ENCODE data around the gene NUDT19. TPM values are rescaled to one million over a fixed set of nuclear protein-coding genes. Genes with fewer than 3 reads are reported as not detected.

Gene NUDT19
- total RNA-seq, 4 donors from 2014 or later: 7.4 to 16.6 (median 12.6) TPM

- no peak overlapping the region for H3K4me3 ChIP-seq
- H3K9me3 ChIP-seq: no peaks in the 10 kb centered on the region
- H3K36me3 ChIP-seq: no peaks in the 10 kb centered on the region
- DNase-seq: no peak
- H3K4me1 ChIP-seq: no peaks in the 10 kb centered on the region
- H3K27me3 ChIP-seq: no peaks in the 10 kb centered on the region
- TF ChIP-seq CTCF (IDR thresholded peaks at IDR 0.05) (no peak), POLR2A (IDR thresholded peaks at IDR 0.05) (no peak)
- no peak overlapping the region for H3K27ac ChIP-seq
These were observed 9.3 kb upstream of the NUDT19 start for GRCh38 chr19:32682317-32682716.

- DNase-seq: no peak
- no peaks in the 10 kb centered on the region for H3K27me3 ChIP-seq
- peaks cover 0 to 13% (median 2%) of the 10 kb centered on the region in 4 donors for H3K4me1 ChIP-seq
- H3K27ac ChIP-seq: no peak overlapping the region
- H3K4me3 ChIP-seq: no peak overlapping the region
- H3K36me3 ChIP-seq: no peaks in the 10 kb centered on the region
- TF ChIP-seq POLR2A (IDR thresholded peaks at IDR 0.05) (no peak), CTCF (IDR thresholded peaks at IDR 0.05) (no peak)
- H3K9me3 ChIP-seq: no peaks in the 10 kb centered on the region
These were observed 4.7 kb upstream of the NUDT19 start for GRCh38 chr19:32686847-32687475.

- H3K27me3 ChIP-seq: no peaks in the 10 kb centered on the region
- TF ChIP-seq CTCF (IDR thresholded peaks at IDR 0.05) (no peak), POLR2A (IDR thresholded peaks at IDR 0.05) (no peak)
- H3K27ac ChIP-seq: no peak overlapping the region
- no peak for DNase-seq
- H3K36me3 ChIP-seq: no peaks in the 10 kb centered on the region
- no peaks in the 10 kb centered on the region for H3K9me3 ChIP-seq
- no peak overlapping the region for H3K4me3 ChIP-seq
- H3K4me1 ChIP-seq: peaks cover 3 to 16% (median 4%) of the 10 kb centered on the region in 4 donors
These were observed 3.9 kb upstream of the NUDT19 start for GRCh38 chr19:32687681-32688080.

GRCh38 chr19:32688311-32688710, 3.3 kb upstream of the NUDT19 start:
- Histone ChIP-seq H3K36me3 (no peaks in the 10 kb centered on the region), H3K27me3 (no peaks in the 10 kb centered on the region), H3K4me1 (peaks cover 4 to 22% (median 7%) of the 10 kb centered on the region in 4 donors), H3K4me3 (no peak overlapping the region), H3K27ac (no peak overlapping the region), H3K9me3 (no peaks in the 10 kb centered on the region)
- TF ChIP-seq CTCF (IDR thresholded peaks at IDR 0.05) (no peak), POLR2A (IDR thresholded peaks at IDR 0.05) (no peak)
- DNase-seq: no peak

- Histone ChIP-seq H3K27me3 (no peaks in the 10 kb centered on the region), H3K4me1 (peaks cover 4 to 49% (median 9%) of the 10 kb centered on the region in 4 donors), H3K9me3 (no peaks in the 10 kb centered on the region), H3K36me3 (peaks cover 0 to 5% (median 0%) of the 10 kb centered on the region in 3 donors), H3K4me3 (peak overlapping the region; percentile 56 to 90 (median 81)), H3K27ac (peak overlapping the region; percentile 67 to 90 (median 87))
- TF ChIP-seq POLR2A (IDR thresholded peaks at IDR 0.05) (no peak), CTCF (IDR thresholded peaks at IDR 0.05) (no peak)
- DNase-seq: peak; percentile 47 to 78 (median 74)
These were observed 518 bp downstream of the NUDT19 start for GRCh38 chr19:32691952-32692726.
